Type B pancreatic cell (in vitro differentiated cells): ENCODE data around the gene MZB1. TPM values are rescaled to one million over a fixed set of nuclear protein-coding genes. Genes with fewer than 3 reads are reported as not detected.
A peak's percentile ranks its signal among the peaks of the same experiment; 100 is the strongest.

Source experiments
- DNase-seq: peaks from one replicate; pipeline ENCODE4 v3.0.0; 2021; ENCODE audit warnings: mixed read lengths; ENCODE audit not compliant: unreplicated experiment; ENCODE audit errors: extremely low spot score
- H3K27ac Mint-ChIP-seq: 2 replicates; pipeline ENCODE4 v1.8.0; 2021; ENCODE audit warnings: mild to moderate bottlenecking, mixed read lengths
- H3K27me3 Mint-ChIP-seq: 2 replicates; pipeline ENCODE4 v1.8.0; 2021; ENCODE audit warnings: mixed read lengths
- H3K36me3 Mint-ChIP-seq: 2 replicates; pipeline ENCODE4 v1.8.0; 2021; ENCODE audit warnings: mixed read lengths
- H3K4me1 Mint-ChIP-seq: one replicate; pipeline ENCODE4 v1.8.0; 2021; ENCODE audit warnings: mixed read lengths; ENCODE audit not compliant: unreplicated experiment
- H3K4me3 Mint-ChIP-seq: 2 replicates; pipeline ENCODE4 v1.8.0; 2021; ENCODE audit warnings: mild to moderate bottlenecking, mixed read lengths
- H3K9me3 Mint-ChIP-seq: 2 replicates; pipeline ENCODE4 v1.8.0; 2021; ENCODE audit warnings: mixed read lengths
- CTCF ChIP-seq: fragments of 200-600 bp; sonication (generic); conservative IDR thresholded peaks from 2 replicates; pipeline ENCODE4 v1.5.0; 2021; ENCODE audit warnings: antibody characterized with exemption, mild to moderate bottlenecking
- total RNA-seq: library from RNA; stranded (reverse); gene quantifications from 2 replicates; pipeline ENCODE4 v1.2.1, GENCODE V29; 2021; ENCODE audit warnings: low replicate concordance

Gene MZB1
- total RNA-seq, 1 donor from 2014 or later = 0.22 TPM

- Mint-ChIP-seq H3K27ac (peak overlapping the region; percentile 93), H3K4me3 (peak overlapping the region; percentile 46), H3K27me3 (no peaks in the 10 kb centered on the region), H3K4me1 (peaks cover 22% of the 10 kb centered on the region), H3K36me3 (peaks cover 3% of the 10 kb centered on the region), H3K9me3 (no peaks in the 10 kb centered on the region)
- no peak for DNase-seq
- no peak for TF ChIP-seq CTCF
Measured at GRCh38 chr5:139408191-139408590, 18.5 kb upstream of the MZB1 start.

- peaks cover 28% of the 10 kb centered on the region for H3K4me1 Mint-ChIP-seq
- peak overlapping the region; percentile 93 for H3K27ac Mint-ChIP-seq
- no peak for DNase-seq
- H3K27me3 Mint-ChIP-seq = no peaks in the 10 kb centered on the region
- peak overlapping the region; percentile 46 for H3K4me3 Mint-ChIP-seq
- H3K9me3 Mint-ChIP-seq = no peaks in the 10 kb centered on the region
- H3K36me3 Mint-ChIP-seq = peaks cover 3% of the 10 kb centered on the region
- no peak for TF ChIP-seq CTCF
Measured at GRCh38 chr5:139407517-139407916, 17.8 kb upstream of the MZB1 start.

DNA sequence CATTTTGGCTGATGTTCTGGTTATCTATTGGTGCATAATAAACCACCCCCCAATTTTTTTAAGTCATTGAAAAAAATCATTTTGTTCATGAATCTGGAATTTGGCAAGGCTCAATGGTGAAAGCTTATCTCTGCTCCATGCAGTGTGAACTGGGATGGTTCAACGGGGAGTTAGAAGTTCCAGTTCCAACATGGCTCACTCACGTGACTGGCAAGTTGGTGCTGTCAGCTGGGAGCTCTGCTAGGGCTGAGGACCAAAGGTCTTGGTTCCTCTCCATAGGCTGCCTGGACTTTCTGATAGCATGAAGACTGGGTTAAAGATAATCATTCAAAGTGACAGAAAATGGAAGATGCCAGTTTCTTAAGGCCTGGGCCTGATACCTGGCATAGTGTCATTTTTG, 17.2 kb upstream of the MZB1 start:
- Mint-ChIP-seq H3K4me1 (peaks cover 29% of the 10 kb centered on the region), H3K36me3 (peaks cover 3% of the 10 kb centered on the region), H3K27me3 (no peaks in the 10 kb centered on the region), H3K27ac (peak overlapping the region; percentile 93), H3K4me3 (no peak overlapping the region), H3K9me3 (no peaks in the 10 kb centered on the region)
- TF ChIP-seq CTCF = no peak
- DNase-seq = no peak

GRCh38 chr5:139404484-139404840, 14.7 kb upstream of the MZB1 start:
- Mint-ChIP-seq H3K27ac (peak overlapping the region; percentile 99), H3K4me3 (peak overlapping the region; percentile 98), H3K9me3 (no peaks in the 10 kb centered on the region), H3K27me3 (no peaks in the 10 kb centered on the region), H3K36me3 (peaks cover 3% of the 10 kb centered on the region), H3K4me1 (peaks cover 29% of the 10 kb centered on the region)
- TF ChIP-seq CTCF = no peak
- no peak for DNase-seq

- Mint-ChIP-seq H3K4me1 (peaks cover 29% of the 10 kb centered on the region), H3K27ac (peak within 1 kb of the TSS; percentile 99), H3K36me3 (peaks cover 3% of the 10 kb centered on the region), H3K9me3 (no peaks in the 10 kb centered on the region), H3K4me3 (peak within 1 kb of the TSS; percentile 98), H3K27me3 (no peaks in the 10 kb centered on the region)
- no peak for TF ChIP-seq CTCF
- DNase-seq = peak; percentile 96
Measured at GRCh38 chr5:139403787-139404483, 14.2 kb upstream of the MZB1 start, which contains the start of gene SPATA24. TSS of gene SPATA24 (minus strand) at chr5:139404089. CDS start at chr5:139404060, 29 bp downstream.

GRCh38 chr5:139403418-139403786, 13.7 kb upstream of the MZB1 start:
- Mint-ChIP-seq H3K36me3 (peaks cover 3% of the 10 kb centered on the region), H3K4me1 (peaks cover 29% of the 10 kb centered on the region), H3K27me3 (no peaks in the 10 kb centered on the region), H3K27ac (peak overlapping the region; percentile 99), H3K9me3 (no peaks in the 10 kb centered on the region), H3K4me3 (peak overlapping the region; percentile 98)
- no peak for TF ChIP-seq CTCF
- no peak for DNase-seq
